Inflammatory macrophage treated with lipopolysaccharide for 1 hour (primary cell): ENCODE data around the gene IQGAP3.

ENCODE experiments used
- DNase-seq, 2 donors: peaks; one replicate each; pipeline ENCODE4 v3.0.0-alpha.2; 2020 to 2022

Gene IQGAP3

DNA sequence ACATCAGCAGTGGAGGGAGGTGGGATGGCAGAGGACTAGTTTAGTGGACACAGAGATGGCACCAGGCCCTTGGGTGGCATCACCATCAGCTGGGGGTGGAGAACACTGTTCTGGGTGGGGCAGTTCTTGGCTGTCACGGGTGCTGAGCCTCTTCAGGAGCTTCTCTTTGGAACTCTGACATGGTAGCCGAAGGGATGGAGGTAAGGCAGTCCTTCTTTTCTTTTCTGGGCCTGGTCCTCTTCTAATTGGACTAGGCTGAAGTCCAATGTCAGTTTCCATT, 63.5 kb downstream of the IQGAP3 start:
- no peak for DNase-seq

DNA sequence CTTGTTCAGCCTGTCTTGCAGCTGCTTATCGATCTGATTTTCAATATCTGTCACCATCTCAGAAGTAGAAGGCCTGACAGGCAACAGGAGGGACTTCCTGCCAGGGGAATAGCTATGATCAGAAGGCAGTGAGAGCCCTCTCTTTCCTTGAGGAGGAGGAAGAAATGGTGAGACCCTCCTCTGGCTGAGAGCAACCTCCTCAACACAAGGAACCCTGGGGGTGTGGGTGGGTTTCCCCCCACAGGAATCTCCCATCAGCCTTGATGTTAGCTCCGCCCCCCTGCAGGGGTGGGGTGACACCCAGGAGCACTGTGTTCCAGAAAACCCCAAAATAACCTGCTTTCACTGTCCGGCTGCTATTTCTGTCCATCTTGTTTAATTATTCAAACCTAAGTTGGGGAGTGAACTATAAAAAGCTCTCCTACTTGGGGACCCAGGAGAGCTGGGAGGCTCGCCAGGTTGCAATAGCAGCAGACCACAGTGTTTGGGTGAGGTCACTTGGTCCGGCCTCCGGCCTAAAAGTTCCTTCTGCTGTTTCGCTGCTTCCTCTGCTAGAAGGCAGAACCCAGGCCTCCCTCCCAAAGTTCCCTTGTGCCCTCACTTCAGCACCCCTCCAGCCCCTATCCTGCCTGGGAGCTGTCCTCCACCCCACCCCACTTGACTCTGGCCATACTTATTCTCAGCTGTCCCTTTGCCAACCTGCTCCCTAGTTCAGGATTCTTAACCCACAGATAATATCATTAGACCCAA, 64.0 kb downstream of the IQGAP3 start:
- DNase-seq, result no peak

DNA sequence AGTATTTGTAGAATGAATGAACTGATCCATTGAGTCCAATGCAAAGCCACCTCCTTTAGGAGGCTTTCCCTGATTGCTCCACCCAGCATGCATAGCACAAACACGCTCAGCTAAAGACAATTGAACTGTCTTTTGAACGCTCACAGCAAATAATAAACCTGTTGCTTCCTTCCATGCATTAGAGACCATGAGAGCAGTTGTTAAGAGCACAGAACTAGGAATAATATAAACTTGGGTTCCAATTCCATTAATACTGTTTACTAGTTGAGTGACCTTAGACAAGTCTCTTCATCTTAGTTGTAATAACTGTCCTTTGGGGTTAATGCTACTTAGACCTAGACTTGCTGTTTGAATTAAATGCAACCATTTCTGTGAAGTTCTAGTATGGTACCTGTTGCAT, 65.9 kb downstream of the IQGAP3 start:
- no peak for DNase-seq

DNA sequence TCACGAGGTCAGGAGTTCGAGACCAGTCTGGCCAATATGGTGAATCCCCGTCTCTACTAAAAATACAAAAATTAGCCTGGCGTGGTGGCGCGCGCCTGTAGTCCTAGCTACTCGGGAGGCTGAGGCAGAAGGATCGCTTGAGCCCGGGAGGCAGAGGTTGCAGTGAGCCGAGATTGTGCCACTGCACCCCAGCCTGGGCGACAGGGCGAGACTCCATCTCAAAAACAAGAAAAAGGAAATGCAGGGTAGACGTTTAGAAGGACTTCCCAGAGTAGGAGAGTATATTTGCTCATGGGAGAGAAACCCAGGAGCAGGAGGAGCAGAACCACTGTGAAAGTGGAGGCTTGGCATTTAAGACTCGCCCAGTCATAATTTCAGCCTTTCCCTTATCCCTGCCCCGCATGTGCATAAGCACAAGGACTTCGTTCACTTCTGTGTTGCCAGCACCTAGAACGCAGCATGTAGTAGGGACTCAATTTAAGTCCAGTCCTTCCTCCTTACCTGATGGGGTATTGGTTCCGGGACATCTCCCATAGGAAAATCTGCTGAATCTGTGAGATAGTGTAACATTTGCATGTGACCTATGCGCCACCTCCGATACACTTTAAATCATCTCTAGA, 66.6 kb downstream of the IQGAP3 start:
- DNase-seq, result no peak

DNA sequence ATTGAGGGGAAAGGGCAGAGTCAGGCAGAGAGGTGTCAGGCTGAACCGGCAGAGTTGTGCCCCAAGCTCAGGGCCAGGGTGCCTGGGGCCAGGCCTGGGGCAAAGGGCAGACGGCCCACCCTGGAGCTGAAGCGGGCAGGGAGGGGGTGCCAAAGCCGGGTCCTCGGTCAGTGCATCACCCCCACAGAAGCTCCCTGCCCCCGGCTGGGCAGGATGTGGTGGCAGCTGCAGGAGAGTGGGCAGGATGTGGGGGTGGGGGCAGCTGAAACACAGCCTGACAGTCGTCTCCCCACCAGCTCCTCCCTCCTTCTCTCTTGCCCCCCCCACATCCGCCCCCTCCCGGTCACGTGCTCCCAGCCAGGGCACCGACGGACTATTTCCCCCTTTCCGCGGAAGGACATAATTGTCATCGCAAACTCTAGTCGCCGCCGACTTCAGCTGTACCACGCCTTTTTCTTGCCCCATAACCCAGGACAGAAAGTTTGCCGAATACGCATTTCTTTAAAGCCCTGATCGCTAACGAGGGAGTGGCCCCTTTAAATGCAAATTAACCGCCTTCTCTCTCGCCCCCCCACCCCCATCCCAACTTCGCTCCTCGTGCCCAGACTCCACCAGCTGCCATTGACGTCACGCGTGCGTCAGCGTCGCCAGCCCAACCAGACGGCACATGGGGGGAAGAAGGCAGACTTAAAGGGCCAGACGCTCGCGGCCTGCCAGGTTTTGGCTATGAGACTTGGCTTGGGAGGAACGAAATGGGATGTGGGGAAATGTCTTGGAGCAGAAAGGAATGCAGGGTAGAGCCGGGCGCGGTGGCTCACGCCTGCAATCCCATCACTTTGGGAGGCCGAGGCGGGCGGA, 67.3 kb downstream of the IQGAP3 start:
- peak; percentile 96 to 97 for DNase-seq

DNA sequence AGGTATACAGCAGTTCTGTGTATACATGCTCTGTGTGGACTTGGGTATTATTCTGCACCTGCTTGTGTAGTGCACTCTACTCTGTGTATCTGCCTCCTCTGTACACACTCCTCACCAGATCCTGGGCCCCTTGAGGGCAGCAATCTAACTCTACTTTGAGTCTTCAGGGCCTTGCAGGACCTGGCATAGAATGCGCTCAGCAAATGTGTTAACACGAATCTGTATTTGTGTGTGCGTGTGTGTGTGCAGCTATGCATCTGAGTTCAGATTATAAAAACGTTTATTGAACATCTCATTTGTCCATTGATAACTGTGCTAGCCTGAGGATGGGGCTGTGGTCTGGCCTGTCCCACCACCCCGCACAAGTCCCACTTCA, 67.9 kb downstream of the IQGAP3 start:
- no peak for DNase-seq

DNA sequence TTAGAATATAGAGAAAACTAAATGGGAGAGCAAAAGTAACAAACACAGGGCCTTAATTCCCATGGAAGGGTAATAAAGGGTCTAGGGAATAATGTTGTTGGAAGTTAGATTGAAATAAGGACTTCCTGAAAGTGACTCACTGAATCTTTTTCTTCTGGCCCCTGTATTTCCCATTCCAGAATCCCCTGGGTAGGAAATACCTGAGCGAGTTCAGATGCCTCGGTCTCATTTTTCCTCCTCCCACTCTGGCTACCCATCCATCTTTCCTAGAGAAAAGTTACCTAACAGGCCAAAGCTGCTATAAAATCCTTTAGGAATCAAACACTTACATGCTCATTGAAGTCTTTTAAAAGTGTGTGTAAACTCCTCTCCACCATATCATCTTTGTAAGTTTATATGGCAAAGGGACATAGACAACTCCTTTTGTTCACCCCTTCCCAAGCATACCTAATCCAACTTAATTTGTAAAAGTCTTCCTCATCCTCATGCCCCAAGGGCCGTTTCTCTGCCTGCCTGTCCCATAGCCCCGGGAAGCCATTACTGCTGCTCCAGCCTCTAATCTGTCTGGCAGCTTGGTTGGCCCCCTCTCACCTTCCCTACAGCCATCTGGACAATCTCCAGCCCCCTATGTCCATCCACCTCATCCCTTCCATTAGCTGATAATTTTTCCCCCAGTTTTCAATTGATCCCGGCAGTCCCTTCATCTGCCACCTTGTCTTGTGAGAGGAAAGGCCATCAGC, 68.5 kb downstream of the IQGAP3 start:
- DNase-seq, result no peak

DNA sequence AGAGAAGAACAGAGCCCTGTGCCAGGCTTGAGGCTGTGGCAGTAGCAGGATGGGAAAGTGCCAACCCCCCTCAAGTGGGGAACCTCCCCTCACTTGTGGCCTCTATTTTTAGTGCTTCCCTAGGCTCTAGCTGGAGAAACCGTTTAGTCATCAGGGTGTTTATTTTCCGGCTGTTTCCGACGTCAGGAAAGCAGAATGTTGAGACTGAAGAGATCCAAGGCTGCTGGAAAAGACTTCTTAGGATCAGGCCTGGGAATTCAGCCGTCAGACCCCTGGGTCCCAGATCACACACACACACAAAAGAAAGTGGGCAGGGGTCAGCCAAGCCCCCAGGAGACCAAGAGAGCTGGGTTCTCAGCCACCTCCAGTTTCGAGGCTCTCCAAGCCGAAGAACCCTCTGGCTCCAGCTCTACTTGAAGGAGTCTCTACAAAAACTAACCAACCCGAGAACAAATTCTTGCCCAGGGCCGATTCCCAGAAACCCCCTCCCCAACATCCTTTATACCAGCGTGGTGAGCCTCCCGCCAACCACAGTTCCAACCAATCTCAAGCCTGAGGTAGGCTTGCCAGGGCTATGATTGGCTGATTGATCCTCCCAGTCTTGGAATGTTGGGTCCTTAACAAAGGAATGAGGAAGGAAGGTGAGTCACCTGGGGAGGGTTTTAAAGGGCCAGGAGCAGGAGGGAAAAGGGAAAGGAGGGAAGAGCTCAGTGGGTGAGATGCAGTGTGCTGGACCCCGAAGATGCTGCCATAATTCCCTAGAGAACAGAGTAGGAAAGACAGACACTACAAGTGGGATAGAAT, 69.3 kb downstream of the IQGAP3 start:
- peak; percentile 49 to 68 for DNase-seq

DNA sequence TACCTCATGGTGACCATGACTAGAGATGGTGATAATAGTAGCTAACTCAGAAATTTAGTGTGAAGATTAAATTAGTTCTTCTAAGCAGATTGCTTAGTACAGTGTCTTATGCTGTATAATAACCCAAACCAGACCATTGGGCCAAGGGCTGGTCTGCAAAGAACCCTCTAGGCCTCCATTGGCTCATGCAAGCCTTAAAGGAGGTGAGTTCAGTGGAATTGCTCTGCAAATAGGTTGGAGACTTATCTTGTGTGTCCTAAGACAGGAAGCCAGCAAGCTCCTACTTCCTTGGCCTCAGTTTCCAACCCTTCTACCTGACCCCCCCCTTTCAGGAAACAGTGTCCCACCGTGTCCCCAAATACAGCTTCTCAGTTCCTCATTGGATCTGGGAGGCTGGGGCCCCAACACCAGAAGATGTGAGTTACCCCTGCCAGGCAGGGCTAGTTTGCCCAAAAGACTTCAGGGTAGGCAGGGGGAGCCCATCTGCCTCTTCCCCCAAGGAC, 69.9 kb downstream of the IQGAP3 start:
- DNase-seq, result no peak

DNA sequence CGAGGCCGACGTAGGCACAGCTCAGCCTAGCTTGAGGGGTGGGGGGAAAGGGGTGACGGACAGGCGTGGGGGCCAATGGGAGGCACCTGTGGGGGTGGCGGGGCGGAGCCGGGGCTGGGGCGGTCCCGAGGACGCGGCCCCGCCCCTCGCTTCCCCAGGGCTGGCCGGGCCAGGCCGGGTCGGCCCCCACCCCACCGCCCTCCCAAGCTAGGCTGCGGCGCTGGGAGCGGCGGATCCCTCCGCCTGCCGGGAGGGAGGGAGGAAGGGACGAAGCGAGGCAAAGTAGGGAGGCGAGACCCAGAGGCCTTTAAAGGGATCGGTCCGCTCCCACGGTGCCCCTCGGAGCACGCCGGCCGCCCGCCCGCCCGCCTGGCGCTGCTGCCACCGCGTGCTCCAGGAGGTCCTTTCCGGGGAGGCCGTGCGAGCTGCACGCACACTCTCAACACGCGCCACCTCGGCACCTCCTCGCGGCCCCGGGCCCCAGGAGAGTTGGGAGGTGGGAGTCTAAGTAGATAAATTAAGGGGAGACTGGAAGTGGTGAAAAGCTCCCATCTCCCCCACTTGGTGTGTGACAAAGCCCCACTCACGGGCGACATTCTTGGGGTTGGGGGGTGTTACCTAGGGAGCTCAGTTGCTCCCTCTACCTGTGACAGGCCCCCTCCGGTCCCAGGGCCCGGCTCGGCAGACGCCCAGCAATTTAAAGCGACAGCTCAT, 71.4 kb downstream of the IQGAP3 start:
- DNase-seq, result peak; percentile 86 to 95

DNA sequence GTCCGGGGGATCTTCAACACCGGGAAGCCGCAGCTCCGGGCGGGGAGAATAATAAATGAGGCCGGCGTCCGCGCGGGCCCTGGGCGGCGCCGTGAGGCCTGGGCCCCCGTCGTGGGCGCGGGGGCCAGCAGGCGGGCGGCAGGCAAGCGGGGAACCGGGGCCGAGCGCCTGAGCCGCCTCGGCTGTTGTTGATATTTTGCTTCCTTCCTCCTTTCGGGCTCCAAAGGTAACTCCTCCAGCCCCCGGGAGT, 71.9 kb downstream of the IQGAP3 start, which contains the start of gene MEF2D:
Gene MEF2D, minus strand, starts transcription at position 233 of the 250 bp plus-strand sequence. CDS start 17,483 bp downstream, outside the sequence.
- no peak for DNase-seq

DNA sequence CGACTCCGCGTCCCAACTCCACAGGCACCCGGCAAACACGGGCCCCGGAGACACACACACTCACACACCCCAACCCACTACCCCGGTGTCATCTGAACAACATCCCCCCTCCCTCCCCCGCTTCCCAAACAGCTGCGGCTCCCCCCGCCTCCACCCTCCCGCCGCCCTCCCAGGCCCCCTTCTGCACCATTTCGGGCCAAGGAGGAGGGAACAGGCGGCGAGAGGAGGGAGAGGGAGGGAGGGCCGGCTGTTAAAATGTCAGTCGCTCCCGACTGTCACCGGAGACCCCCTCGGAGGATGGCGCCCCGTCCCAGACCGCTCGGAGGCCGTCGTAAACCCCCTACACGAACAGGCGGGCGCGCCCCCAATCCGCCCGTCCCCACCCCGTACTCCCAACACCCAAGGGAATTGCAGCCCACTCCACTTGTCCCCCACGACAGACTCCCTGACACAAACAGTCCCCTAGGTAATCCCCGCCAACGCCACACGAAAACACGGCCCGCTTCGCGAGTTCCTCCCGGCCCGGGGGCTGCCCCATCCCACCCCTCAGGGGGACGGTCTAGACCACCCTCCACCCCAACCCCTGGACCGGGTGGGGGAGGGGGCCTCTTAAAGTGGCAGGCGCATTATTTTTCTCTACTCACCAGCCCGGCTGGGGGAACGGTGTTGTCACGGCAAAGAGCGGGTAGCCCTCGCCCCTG, 72.4 kb downstream of the IQGAP3 start:
- DNase-seq, result peak in 1 of 2 donors; percentile 10

DNA sequence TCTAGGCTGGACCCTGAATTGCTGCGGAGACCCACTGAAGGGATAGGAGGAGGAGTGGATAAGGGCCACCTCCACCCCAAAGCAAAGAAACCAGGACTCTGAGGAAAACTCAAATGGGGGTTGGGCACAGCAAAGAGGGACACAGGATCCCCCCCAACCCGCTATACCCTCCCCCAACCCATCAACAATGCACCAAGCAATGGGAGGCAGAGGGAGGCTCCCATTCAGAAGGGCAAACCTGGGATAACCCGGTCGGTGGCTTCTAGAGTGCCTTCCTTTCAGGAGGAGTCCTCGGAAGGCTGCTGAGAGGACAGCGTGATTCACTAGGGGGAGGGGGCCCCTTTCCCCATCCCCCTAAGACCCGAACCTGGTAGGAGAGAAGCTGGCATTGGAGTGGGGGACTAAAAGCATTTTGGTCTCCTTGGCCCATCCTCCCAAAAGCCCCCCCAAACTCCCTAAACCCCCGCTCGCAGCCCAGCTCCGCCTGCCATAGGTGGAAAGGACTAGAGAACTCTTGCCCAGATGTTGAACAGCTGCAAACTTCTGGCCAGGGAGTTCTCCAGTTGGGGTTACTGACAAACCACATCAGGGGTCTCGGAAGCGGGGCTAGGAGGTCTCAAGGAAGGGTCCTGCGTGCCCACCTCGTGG, 73.0 kb downstream of the IQGAP3 start:
- DNase-seq, result peak in 1 of 2 donors; percentile 14

DNA sequence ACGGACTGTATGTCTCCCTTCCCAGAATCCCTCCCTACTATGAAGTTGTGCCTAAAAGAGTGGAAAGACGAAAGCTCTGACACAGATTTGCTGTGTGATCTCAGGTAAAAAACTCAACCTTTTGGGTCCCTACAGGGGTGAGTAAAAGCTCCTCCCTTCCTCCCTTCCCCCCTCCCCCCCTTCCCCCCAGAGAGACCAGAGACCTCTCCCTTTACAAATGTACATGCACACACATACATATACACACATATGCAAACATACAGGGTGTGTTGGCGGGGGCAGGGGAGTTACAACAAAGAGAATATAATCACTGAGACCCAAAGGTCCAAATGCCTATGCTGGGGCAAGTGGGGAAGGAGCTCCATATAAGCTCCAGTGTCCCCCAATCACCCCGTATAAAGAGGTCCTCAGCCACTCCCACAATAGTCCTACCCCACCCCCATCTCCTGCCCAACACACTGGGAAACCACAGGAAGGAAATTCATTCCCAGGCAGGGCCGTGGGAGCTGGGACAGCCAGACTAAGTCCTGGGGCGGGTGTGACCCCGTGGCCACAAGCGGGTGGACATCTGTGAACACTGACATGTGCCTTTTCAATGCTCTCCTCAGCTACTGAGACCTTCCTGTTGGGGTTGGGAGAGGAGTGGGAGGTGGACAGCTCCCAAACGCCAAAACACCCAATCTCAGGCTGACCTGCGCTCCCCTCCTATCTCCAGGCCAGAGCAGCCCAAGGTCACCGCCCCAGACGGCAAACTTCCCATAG, 73.8 kb downstream of the IQGAP3 start:
- peak; percentile 18 to 69 for DNase-seq

DNA sequence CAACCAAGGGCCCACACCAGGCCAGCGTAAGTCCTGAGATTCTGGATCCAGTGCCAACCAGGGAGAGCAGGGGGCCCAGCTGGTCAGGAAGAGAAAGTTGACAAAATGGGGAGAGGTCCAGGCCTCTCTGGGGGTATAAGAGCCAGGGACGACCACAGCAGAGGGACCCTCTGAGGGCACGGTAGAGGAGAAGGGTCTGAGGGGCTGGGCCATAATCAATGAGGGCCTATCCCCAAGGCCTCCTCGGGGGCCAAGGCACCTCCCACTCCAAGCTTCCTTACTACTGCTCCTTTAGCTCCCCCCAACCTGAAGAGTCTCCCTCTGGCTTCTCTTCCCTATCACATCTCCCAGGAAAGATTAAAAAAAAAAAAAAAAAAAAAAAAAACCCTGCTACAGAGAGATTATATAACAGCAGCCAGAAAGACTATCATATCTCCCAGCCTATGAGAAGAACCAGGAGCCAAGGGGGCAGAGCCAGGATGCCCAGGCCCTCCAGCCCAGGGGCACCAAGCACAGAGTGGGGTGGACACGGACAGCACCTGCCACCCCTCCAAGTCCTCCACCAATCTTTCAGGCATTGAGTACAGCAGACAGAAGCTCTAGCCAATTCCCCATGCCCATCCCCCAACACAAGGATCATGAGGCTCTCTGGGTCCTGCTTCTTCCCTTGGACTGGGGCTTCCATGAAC, 74.5 kb downstream of the IQGAP3 start:
- DNase-seq, result no peak

DNA sequence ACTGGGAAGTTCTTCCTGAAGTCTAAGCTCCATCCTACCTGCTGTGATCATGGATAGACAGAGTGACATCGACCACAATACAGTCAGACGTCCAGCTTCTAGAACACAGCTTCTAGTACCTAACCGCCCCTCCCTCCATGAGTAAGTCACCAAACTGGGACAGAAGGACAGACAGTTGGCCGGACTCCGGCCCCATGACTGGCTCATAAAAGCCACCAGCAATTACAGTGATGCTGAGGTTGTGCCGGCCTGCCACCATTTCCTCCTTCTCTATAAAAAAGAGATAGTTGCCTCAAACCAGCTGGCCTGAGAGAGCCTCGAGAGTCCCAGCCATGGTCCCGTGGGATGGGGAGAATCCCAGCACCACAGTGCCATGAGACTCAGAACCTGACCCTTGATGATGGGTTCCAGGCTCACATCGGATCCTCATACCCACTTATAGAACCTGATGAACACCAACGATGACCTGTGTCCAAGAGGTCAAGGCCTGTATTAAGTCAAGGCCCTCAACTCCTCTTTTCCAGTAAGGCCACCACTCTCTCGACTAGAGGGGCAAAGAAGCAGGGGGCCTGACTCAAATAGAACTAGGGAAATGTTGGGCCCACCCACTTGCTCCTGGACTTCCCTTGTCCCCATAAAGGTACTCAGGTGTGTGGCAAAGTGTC, 75.2 kb downstream of the IQGAP3 start:
- no peak for DNase-seq

DNA sequence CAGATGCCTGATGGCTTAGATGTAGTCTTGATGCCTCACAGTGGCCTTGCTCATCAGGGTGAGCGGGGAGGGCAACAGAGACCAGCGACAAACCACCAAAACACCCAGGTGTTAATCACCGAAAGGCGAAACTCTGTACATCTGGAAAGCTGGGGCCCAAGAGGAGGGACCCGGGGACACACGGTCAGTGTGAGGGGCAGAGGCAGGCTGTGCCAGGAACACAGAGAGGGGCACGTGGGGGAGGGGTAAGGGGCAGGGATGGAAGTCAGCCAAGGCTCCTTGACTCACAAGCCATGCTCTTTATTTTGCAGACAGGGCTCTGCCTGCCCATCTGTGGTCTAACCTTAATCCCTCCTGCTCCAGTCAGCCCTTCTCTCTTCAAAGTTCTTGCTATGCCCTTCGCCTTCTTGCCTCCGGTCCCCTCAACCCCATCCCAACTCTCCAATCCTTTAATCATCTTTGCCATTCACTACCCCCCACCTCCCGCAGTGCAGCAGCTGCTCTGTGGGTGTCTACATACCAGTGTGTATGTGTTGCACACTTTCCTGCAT, 76.1 kb downstream of the IQGAP3 start:
- no peak for DNase-seq
